ENCODE data around the gene MEP1B. TPM values are rescaled to one million over a fixed set of nuclear protein-coding genes. Genes with fewer than 3 reads are reported as not detected.

Gene MEP1B
- total and polyA plus RNA-seq, 2 experiments from 2014 or later: not detected

Small RNAs within 50 kb of the gene (small RNA-seq; reads per million reads assigned to genes)
- not detected for gene RF00019 (ENCODE audit: low replicate concordance)
- not detected for gene RNA5SP453 (ENCODE audit: low replicate concordance)

Other genes starting within 250 kb of the MEP1B start
- gene TRAPPC8, start 246.9 kb upstream of the MEP1B start, total RNA-seq (2014; rRNA removed; shearing (Covaris generic)): 45.5 and 66.2 TPM in 2 replicates
- 20.1 and 27.2 TPM in 2 replicates for gene TRAPPC8, start 246.9 kb upstream of the MEP1B start, polyA plus RNA-seq (2016; fragmentation: Nextera tagmentation; extraction: Ambion mirVana)
- gene RNF125, start 171.2 kb upstream of the MEP1B start, total RNA-seq (2014; rRNA removed; shearing (Covaris generic)): 29.2 and 34.8 TPM in 2 replicates
- 10.9 and 11.4 TPM in 2 replicates for gene RNF125, start 171.2 kb upstream of the MEP1B start, polyA plus RNA-seq (2016; fragmentation: Nextera tagmentation; extraction: Ambion mirVana)
- 89.6 and 134 TPM in 2 replicates for gene RNF138, start 98.2 kb upstream of the MEP1B start, total RNA-seq (2014; rRNA removed; shearing (Covaris generic))
- gene RNF138, start 98.2 kb upstream of the MEP1B start, polyA plus RNA-seq (2016; fragmentation: Nextera tagmentation; extraction: Ambion mirVana): 48.9 and 58.0 TPM in 2 replicates

Data from GM23338 (cell line).